HG02588 (cell line): ENCODE data around the gene PRSS56.

Experiments used
- ATAC-seq: cut with Tn5 transposase; IDR thresholded peaks from one replicate; pipeline ENCODE4 v1.9.1; 2021; ENCODE audit warnings: mild to moderate bottlenecking, moderate library complexity; ENCODE audit not compliant: unreplicated experiment

The PRSS56 gene

DNA sequence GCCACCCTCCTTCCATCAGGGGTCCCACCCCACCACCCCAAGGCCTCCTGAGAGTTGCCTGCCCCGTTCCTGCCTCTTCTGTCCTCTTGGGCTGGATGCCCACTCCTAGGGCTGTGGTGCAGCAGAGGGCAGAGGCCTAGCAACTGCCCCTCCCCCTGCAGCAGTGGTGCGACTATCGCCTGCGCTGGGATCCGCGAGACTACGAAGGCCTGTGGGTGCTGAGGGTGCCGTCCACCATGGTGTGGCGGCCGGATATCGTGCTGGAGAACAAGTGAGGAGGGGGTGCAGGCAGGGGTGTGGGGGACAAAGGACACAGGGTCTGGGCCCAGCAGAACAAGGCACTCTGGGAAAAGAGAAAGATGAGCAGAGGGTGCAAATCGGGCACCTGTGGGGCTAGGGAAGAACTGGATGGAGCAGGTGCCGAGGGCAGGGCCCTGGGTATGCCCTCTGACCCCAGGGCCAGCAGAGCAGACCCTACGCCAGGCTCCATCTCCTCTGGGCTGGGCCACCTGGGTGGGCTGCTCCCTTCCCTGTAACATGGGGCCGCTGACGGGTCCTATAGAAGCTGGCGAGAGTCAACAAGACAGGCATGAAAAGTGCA, 20.4 kb downstream of the PRSS56 start:
- no peak for ATAC-seq

DNA sequence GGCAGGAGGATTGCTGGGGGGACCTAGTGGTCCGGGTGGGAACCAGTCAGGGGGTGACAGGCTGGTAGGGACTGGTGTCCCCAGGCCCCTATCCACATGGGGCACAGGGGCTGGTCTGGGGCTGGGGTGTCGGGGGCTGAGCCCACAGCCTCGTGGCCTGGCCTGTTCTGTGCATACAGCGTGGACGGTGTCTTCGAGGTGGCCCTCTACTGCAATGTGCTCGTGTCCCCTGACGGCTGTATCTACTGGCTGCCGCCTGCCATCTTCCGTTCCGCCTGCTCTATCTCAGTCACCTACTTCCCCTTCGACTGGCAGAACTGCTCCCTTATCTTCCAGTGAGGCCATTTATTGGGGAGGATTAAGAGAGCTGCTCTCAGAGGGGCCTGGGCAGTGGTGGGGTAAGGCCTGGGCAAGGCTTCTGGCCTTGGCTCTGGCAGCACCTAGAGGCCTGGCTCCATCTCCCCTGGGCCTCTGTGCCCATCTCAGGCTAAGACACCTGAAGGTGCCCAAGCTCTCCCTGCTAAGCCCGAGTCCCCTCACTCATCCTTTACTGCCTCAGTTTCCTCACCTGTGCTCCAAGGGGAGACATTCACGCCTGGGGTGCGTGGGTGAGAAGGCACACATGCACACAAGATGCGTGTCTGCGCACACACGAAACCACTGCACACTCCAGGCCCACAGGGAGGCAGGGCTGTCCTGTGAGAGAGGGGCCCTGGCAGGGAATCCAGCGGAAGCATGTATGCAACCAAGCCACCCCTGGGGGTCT, 21.2 kb downstream of the PRSS56 start:
- no peak for ATAC-seq

DNA sequence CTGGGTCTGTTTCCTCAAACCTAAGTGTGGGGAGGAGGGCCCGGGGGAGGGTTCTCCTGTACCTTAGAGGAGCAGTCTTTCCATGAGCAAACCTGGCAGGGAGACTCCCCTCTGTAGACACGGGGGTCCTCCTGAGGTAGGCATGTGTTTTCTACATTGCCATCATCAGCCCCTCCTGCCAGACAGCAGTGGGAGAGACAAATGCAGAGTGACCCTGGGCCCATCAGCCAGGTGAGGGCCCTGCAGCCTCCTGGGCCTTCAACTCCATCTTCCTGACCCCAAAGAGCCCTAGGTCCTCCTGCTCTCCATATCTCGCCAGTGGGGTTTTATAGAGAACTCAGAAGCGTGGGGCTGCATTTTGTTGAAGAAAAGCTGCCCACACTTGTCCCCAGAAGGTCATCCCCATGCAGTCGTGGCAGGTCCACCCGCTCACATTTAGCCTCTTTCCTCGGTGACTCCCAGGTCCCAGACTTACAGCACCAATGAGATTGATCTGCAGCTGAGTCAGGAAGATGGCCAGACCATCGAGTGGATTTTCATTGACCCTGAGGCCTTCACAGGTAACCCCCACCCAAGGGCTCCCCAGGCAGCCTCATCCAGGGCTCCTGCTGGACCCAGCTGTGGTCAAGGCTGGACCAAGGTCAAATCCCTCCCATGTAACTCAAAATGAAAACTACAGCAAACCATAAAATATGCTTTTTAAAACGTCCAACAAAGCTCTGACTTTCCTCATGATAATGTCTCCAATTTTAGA, 21.9 kb downstream of the PRSS56 start:
- ATAC-seq, result no peak

DNA sequence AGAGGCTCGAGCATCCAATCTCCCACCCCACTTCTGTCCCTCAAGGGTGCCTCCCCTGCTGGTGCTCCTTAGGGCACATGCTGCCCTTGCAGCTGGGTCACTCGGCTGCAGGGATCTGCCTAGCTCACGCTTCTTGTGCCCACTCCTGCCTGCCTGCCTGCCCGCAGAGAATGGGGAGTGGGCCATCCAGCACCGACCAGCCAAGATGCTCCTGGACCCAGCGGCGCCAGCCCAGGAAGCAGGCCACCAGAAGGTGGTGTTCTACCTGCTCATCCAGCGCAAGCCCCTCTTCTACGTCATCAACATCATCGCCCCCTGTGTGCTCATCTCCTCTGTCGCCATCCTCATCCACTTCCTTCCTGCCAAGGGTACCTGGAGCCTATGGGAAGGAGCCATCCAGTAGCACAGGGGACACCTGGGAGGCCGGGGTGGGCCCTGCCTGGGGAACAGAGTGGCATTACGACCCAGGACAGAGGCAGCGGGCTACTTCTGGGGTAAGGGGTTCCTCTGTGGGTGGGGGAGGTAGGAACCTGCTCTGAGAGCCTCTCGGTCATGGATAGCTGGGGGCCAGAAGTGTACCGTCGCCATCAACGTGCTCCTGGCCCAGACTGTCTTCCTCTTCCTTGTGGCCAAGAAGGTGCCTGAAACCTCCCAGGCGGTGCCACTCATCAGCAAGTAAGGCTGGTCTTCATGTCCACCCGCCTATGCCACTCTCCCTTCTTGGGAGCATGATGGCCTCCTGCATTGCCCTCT, 22.7 kb downstream of the PRSS56 start:
- no peak for ATAC-seq

DNA sequence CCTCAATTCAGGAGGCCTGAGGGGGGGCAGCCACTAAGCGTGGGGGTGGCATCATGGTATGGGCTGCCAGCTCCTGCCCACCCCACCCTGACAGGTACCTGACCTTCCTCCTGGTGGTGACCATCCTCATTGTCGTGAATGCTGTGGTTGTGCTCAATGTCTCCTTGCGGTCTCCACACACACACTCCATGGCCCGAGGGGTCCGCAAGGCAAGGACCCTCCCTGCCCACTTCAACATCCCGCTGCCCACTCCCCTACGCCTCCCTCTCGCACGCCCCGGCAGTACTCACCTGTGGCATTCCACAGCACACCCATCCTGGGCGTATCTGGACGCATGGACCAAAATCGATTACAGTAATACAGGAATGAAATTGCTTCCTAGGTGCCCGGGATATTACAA, 23.3 kb downstream of the PRSS56 start:
- ATAC-seq, result no peak

DNA sequence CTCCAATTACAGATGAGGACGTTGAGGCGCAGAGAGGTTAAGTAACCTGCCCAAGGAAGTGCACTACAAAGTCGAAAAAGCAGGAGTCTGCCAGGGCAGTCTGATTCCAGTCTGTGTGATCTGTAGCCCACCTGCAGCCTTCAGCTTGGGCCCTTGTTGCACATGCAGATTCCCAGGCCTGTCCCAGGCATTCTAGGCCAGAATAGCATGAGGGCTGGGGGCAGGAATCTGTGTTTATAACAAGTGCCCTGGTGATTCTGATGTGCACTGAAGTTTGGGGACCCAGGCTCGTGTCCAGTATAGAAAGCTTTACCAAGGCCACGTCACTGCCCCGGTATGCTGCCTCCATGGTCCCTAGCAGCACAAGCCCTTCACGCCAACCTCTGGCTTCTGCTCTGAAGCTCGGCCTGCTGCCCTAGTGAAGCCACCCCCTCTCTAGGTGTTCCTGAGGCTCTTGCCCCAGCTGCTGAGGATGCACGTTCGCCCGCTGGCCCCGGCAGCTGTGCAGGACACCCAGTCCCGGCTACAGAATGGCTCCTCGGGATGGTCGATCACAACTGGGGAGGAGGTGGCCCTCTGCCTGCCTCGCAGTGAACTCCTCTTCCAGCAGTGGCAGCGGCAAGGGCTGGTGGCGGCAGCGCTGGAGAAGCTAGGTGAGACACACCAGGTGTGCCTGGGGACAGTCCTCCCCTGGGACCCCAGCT, 23.9 kb downstream of the PRSS56 start:
- no peak for ATAC-seq

DNA sequence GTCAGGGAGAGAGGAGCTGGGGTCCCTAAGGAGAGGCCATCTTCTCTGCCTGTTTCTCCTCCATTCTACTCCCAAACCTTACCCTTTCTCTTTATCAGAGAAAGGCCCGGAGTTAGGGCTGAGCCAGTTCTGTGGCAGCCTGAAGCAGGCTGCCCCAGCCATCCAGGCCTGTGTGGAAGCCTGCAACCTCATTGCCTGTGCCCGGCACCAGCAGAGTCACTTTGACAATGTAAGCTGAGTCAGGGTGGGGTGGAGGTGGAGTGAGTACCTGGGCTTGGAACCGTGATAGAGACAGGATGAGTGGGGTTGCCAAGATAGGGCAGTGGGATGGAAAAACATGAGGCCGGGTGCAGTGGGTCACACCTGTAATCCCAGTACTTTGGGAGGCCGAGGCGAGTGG, 24.5 kb downstream of the PRSS56 start:
- no peak for ATAC-seq

DNA sequence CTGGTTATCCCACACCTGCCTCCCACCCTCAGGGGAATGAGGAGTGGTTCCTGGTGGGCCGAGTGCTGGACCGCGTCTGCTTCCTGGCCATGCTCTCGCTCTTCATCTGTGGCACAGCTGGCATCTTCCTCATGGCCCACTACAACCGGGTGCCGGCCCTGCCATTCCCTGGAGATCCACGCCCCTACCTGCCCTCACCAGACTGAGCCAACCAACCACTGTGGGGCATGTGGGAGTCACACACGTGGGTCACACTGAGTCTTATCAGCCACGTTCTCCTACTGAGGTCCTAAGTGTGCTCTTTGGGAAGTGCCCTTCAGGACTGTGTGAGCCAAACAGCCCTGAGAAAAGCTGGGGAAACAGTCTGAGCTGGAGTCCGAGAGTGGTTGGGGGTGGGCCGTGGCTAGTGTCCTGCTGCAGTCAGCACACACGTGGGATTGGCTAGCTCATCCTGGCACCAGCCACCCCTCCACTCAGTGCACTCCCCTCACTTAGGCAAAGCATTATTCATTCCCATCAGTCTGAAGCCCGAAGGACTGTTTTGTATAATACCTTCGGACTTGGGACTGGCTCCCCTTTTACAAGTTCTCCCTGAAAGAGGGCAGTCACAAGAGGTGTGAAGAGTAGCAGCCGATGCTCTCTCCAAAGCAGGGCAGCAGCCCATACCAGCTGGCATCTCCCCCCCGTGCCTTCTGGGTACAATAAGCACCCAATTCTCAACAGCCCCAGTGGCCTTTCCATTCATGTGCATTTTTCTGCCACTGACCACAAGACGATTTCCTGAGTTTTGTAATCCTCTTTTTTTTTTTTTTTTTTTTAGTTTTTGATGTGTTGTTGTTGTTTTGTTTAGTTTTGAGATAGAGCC, 25.6 kb downstream of the PRSS56 start:
- no peak for ATAC-seq

DNA sequence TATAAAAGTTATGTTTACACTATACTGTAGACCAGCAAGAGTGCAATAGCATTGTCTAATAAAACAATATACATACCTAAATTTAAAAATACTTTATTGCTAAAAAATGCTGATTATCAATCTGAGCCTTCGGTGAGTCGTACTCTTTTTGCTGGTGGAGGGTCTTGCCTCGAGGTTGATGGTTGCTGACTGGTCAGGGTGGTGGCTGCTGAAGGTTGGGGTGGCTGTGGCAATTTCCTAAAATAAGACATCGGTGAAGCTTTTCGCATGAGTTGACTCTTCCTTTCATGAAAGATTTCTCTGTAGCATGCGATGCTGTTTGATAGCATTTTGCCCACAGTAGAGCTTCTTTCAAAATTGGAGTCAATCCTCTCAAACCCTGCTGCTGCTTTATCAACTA, 27.8 kb downstream of the PRSS56 start:
- no peak for ATAC-seq

DNA sequence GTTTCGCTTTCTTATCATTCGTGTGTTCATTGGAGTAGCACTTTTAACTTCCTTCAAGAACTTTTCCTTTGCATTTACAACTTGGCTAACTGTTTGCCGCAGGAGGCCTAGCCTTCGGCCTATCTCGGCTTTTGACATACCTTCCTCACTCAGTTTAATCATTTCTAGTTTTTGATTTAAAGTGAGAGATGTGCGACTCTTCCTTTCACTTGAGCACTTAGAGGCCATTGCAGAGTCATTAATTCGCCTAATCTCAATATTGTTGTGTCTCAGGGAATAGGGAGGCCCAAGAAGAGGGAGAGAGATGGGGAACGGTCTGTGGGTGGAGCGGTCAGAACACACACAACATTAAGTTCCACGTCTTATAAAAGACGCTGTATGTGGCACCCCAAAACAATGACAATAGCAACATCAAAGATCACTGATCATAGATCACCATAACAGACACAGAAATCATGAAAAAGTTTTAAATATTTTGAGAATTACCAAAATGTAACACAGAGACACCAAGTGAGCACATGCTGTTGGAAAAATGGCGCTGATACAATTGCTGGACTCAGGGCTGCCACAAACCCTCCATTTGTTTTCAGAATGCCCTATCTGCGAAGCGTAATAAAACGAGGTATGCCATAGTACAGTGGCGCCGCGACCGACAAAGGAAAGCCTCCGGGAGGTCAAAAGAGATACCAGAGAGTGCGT, 29.6 kb downstream of the PRSS56 start:
- ATAC-seq, result no peak

DNA sequence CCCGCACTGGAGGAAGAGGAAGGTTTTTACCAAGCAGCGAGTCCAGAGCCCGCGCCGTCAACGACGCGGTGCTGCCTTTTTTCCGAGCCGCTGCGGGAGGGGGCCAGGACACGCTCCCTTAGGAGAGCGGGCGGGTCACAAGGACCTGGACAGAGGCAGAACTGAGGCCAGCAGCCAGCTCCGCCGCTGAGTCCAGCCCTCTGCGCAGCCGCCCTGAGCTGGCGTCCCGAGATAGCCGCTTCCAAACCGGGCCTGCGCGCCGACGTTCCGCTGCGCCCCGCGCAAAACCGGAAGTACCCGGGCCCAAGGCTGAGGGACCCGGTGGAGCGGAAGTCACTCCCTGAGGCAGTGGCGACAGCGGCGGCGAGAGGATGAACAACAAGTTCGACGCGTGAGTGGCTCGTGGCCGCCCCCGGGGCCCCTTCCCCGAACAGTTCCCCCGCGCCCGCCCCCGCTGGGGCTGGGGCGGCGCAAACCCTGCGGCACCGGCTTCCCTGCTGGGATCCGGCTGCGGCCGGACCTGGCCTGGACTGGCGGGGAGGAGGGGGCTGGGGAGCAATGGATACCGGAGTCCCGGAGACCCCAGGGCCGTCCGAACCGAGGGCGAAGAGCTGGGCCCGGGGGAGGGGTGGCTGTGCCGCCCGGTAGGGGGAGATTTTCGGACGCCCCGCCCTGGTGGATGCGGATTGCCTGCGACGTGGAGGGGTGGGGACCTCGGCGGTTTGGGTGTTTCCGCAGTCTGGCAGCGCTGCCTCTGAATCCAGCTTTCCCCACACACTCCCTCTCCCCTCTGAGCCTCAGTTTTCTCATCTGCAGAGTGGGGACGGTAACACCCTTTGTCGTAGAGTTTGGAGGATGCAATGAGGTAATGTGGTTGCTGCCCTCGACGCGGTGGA, 30.4 kb downstream of the PRSS56 start, which contains the start of the genes EIF4E2 and TIGD1:
Gene EIF4E2 (plus strand): TSS at position 336 of the 896 bp plus-strand sequence. CDS start 36 bp downstream, at position 372.
Gene TIGD1 (minus strand): TSS at position 204 of the 896 bp plus-strand sequence. CDS start 675 bp downstream, outside the sequence.
- peak; percentile 93 for ATAC-seq

DNA sequence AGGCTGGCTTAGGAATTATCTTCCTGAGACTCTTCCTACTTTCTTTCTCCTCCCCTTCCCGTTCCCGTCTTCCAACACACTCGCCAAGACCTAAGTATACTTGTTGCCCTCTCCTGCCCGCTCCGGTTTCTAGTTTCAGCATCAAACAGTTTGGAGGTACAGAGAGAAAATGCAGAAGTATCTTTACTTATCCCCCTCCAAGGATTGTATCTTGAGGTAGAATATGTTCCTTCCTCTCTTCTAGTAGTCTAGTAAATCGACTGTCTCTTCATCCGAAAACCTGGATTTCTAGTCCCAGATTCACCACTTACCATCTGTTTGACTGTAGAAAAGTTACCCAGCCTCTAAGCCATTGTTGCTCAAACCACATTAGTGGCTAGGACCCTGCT, 31.1 kb downstream of the PRSS56 start:
- no peak for ATAC-seq

DNA sequence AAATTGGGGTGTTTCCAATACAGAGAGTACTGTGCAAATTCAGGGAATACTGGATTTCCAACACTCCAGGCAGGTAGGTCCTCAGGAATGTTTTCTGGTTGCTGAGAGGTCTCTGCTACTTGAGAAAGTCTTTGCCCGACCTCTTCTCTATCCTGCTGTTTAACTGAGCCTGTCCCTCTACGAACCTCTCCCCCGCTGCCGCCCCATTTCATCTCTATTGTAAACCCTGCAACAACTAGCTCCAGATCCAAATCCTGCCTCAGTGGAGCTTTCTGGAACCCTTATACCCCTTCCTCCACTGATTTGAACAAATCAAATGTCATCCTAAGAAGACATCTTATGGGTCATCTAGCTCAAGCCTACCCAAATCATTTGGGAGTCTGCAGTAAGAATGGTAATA, 31.6 kb downstream of the PRSS56 start:
- ATAC-seq, result no peak

DNA sequence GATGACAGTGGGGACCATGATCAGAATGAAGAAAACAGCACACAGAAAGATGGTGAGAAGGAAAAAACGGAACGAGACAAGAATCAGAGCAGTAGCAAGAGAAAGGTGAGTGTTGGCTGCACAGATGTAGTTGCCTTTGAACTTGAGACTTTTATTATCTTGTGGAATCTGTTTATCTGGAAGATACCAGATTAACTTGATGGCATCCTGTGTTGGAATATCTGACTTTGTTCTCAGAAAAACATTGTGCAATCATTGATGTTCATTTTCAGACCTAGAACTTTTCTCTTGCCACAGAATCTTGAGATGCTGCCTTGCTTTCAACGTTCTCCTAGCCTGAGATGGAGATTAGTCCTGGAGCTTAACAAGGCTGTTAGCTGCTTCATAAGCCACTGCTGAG, 36.2 kb downstream of the PRSS56 start:
- ATAC-seq, result no peak

DNA sequence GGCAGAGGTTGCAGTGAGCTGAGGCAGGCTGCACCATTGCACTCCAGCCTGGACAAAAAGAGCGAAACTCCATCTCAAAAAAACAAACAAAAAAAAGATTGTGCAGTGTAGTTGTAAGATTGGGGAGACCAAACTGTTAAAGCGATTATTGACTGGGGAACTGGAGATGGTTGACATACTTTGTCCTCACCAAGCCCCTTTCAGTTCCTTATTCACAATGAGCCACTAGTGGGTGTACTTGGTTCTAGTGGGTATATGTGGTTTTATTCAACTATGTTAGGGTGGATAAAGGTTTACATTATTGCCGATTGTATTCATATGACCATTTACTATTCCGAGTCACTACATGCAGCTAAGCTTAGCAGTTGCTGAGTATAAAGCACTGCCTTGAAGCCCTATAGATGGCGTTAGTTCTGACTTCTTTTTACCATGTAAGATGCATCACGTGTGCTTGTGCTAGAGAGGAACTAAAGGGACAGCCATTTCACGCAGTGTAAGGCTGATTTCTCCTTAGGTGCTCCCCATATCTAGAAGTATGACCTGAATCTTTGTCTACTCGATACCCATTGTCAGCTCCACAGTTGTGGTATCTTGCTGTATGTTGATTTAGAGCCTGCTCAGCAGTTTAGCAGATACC, 42.4 kb downstream of the PRSS56 start:
- no peak for ATAC-seq

DNA sequence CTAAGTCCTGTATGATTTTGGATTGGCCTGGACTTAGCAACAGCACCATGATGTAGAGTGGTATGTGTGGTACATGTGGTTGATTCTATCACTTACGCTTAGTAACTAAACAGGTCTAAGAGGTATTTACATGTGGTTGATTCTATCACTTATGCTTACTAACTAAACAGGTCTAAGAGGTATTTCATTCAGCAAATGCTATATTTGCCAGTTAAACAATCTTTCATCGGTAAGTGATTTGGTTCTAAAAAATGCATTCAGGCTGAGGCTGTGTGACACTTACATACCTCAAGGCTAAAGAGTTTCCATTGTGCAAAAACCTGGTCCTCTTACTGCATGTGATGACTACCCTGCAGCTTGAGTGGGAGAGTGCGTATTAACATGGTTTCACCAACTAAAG, 43.4 kb downstream of the PRSS56 start:
- no peak for ATAC-seq

DNA sequence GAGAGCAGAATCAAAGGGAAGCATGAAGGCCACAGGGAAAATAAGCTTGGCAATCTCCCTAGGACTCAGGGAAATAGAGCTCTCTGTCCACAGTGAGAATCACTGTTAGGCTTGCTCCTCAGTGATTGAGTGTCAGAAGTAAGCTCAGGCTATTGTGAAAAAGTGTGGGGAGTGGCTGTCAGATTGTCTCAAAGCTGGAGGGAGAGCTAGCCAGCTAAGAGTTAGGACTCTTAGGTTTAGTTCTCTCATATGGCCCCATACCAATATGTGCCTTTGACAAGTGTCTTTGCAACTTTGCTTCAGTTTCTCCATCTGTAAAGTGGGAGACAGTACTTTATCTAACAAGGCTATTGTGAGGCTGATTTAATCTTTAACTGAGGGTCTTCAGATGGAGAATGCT, 47.5 kb downstream of the PRSS56 start:
- ATAC-seq, result no peak
